DMS53 treated with DMSO at 0.1 percent for 48 hours (cell line): Measurements from ENCODE around the gene FAM43A.

Experiments
- DNase-seq: peaks from one replicate; lab custom pipeline; 2025; ENCODE audit not compliant: unreplicated experiment; lab: John Stamatoyannopoulos, UW

FAM43A gene, protein sequence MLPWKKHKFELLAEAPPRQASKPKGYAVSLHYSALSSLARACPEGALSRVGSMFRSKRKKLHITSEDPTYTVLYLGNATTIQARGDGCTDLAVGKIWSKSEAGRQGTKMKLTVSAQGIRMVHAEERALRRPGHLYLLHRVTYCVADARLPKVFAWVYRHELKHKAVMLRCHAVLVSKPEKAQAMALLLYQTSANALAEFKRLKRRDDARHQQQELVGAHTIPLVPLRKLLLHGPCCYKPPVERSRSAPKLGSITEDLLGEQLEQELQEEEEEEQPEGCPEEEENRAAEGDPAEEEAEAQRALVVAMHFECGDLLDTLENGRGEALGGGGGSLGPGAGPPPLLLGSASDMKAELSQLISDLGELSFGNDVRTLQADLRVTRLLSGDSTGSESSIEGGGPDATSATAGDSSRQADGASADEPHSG

DNA sequence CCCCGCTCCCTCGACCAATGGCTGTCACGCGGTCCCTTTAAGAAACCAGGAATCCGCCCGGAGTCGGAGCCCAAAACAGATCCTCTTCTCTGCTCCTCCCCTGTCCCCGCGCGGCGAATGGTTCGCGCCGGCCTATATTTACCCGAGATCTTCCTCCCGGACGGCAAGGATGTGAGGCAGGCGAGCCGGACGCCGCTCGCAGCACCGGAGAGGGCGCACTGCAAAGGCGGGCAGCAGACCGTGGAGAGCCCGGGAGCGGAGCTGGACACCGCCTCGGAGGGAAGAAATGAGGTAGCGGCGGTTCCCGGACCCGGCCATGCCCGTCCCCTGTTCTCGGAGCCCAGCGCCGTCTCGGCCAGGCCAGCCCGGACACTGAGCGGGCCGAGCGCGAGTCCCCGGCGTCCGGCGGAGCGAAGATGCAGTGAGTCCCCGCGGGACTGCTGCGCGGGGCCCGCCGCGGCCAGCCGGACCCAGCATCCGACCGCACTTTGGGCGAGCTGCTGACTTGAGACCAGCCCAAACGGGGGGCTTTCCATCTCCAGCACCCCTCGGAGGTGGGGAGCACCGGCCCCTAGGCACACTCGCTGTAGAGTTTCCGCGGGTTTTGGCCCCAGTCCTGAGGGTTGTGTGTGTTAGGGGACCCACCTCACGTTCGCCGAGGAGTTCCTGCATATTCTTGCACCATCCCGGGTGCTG, at the start of gene FAM43A:
Gene FAM43A (plus strand): TSS at position 166 of the 696 bp plus-strand sequence. CDS start 944 bp downstream, outside the sequence.
- DNase-seq, result peak; percentile 20

DNA sequence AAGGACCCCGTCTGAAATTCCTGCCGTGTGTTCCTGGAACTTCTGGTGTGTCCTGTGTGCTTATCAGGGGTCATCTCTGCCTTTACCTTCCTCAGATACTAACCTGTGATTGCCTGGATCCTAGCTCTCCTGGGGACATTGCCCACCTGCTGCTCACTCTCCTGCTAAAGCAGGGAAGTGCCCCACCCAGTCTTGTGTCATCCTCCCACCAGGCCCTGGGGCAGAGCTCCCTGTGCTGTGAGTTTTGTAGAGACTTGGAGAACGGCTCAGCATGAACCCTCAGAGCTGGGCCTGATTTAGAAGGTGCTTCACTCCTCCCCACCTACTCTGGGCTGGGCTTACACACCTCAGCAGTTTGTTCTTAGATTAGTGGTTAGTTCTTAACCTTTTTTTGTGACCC, 48.6 kb upstream of the FAM43A start:
- no peak for DNase-seq

DNA sequence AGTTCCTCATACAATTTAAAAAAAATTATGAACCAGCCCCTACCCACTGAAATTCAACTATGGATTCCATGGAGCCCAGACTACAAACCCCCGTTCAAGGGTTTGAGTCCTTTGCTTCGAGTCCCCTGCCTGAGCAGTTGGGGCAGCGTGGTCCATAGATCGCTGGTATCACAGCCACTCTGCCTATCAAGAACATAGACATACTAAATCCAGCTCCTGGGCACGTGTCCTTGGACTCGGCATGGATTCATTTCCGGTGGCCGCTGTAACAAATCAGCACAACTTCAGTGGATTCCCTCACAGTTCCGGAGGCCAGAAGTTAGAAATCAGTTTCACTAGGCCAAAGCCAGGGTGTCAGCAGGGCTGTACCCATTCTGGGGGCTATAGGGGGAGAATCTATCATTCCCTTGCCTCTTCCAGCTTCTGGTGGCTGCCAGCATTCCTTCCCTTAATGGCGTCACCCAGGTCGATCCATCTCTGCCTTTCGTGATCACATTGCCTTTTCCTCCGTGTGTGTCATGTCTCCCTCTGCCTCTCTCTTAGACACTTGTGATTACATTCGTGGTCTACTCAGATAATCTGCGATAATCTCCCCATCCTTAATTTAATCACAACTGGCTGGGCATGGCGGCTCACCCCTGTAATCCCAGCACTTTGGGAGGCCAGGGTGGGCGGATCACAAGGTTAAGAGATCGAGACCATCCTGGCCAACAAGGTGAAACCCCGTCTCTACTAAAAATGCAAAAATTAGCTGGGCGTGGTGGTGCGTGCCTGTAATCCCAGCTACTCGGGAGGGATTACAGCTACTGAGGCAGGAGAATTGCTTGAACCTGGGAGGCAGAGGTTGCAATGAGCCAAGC, 47.9 kb upstream of the FAM43A start:
- DNase-seq, result no peak

DNA sequence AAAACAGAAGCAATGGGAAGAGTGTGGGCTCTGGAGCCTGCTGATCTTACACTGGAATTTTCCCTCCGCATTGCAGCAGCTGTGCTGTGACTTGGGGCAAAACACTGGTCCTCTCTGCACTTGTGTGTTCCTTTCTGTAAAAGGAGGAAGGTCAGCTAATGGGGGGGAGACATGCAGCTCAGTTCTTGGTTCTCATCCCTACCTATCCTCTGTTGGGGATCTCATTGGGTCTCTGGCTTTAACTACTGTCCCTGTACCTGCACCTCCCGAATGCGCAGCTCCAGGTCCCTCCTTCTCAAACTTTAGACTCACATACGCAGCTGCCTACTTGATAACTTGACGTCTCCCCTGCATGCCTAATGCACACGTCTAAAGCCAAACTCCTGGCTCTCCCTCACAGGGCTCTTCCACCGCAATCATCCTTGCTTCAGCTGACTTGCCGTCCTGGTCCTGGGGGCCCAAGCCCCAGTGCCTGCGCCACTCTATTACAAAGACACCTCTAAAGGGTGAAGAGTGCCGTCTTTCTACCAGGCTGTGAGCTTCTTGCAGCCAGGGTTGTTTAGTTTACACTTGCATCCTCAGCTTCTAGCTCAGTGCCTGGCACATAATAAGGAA, 46.6 kb upstream of the FAM43A start:
- DNase-seq, result no peak

DNA sequence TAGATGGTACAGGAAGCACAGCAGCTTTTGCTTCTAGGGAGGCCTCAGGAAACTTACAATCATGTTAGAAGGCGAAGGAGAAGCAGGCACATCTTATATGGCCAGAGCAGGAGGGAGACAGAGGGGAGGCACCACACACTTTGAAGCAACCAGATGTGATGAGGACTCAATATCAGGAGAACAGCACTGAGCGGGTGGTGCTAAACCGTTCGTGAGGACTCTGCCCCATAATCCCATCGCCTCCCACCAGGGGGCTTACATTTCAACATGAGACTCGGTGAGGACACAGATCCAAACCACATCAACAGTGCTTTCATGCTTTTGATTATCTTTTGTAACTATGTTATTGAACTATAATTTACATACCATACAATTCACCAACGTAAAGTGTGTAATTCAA, 44.9 kb upstream of the FAM43A start:
- no peak for DNase-seq

DNA sequence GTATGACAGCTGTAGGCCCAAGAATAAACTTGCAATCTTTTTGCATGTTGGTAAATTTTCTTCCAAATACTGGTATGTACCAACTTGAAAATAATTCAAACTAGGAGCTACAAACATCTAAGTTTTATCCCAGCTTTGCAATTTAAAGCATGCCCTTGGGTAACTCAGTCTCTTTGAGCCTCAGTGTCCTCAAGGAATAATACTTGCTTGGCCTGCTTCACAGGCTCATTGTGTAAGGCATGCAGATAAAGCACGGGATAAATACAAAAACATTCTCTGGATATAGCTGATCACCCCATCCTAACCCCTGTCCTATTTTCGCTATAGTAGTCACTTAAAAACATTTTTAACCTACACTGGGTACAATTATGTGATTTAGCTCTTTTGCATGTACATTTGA, 42.9 kb upstream of the FAM43A start:
- no peak for DNase-seq

DNA sequence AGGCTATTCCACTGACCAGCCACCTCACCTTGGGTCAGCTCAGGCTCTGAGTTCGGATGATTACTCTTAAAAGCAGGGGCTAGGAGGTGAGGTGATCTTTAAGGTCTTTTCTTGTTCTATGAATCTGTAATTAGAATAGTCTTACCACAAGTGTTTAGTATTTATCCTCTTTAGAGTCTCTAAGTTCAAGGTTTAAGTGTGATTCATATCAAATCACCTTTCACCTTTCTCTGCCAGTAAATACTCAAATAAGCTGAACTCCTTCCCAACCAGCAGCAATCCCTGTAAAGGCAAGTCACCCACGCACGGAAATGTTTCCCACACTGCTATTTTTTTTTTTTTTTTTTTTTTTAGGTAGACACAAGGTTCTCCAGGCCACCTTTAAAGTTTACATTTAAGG, 37.9 kb upstream of the FAM43A start:
- no peak for DNase-seq

DNA sequence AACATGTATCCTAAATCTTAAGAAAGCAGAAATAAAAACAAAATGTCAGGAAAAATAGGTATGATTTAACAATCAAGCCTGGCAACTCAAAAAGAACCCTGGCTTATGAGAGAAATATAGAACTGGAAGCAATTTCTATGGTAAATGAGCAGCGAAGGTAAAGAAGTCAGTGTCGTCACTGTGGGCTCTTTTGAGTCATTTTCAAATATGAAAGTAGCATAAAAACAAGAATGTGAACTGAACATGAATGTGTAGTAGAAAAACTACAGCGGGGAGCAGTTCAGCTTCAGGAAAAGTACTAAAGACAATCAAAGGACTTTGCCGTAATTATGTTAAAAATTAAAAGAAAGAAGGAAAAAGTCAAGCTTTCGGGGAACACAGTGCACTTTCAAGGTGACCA, 31.2 kb upstream of the FAM43A start:
- no peak for DNase-seq

DNA sequence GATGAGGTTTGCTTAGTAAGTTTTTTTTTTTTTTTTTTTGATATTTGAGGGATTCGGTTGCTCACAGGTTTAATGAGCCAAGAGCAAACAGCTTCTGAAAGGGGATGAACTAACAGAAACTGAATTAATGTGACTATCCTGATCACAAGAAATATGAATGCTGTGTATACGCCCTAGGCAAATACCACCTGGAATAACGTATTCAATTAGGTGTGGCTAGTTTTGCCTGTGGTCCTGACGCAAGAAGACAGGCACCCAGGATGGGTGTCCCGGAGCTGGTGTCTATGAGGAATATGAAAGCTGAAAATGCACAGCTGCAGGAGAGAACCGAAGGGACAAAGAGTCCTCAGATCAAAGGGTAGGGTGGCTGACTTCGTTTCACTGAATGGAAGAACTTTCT, 28.2 kb upstream of the FAM43A start:
- DNase-seq, result no peak

DNA sequence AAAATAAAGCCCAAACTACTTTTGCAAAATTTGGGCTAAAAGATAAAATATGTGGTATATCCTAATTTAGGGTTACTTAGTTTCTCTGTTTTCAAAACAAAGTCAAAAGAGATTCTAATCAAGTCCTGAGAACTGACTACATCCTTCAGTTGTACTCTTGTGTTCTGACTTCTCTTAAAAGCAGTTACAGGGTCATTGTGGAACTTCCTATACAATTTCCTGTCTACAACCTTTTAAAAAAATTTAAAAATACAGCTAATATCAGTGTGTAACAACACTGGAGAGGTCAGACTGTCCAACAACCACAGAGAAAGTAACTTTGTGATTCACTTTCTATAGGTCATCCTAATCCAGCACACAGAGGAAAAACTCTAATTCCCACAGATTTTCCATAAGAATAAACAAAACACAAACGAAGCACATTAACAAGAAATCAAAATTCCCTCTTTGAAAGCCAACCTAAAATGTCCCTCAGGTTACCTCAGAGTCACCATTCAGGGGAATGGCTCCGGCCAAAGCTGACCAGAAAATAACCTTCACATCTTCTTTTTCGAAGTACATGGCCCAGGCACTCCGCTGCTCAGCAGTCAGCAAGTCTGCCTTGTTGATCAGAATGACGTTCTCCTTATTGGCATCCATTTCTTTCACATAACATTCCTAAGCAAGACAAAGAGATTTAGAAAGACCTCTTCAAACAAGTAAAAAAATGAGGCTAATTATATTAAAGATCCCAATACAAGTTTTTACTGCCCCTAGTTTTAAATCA, 27.0 kb upstream of the FAM43A start:
- DNase-seq, result no peak

DNA sequence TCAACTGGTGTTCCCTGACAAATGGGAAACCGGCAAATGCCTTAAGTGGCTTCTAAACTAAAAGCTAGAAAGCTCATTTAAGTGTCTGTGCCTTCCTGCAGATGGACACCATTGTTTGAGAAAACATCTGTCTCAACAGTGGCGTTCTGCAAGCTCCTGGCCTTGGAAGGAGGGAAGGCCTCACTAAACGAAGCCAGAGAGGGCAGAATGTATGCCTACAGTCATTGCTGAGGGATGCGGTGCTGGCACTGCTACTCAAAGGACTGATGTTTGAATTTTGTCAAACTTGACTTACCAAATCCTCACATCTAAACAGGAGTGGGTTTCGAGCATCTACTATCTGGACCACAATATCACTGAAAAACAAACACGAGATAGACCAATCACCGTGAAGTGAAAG, 25.9 kb upstream of the FAM43A start:
- no peak for DNase-seq

DNA sequence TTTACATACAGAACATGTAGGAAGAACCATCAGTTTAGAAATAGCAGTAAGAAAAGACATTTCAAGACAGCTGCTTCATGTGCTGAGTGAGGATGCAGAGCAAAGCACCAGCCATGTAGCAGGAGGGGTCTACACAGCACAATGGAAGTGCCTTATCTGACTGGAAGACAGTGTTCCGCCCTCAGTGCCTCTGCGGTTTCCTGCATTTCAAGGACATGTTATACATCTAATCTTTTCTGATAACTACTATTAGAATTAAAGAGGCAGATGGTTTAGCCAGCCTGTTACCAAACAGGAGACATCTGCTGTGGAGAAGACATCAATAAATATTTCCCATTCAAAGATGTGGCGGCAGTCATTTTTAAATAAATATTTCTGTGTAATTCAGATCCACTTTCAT, 24.3 kb upstream of the FAM43A start:
- DNase-seq, result no peak

DNA sequence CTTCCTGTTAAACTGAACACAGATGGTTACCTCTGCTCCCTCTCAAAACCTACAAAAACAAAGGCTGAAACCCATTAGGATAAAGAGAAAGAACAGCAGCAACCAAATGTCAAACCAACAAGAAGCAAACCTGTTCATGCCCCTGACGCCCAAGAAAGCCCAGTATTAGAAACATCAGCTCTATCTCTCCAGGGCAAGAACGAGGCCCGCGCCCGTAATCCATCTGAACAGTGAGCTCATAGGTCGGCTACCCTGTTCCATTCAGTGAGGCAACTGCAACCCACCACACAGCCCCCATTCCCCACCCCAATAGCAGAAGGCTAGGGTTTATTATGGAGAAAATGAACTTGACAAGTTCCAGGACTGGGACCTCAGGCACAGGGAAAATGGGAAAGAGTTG, 23.7 kb upstream of the FAM43A start:
- no peak for DNase-seq

DNA sequence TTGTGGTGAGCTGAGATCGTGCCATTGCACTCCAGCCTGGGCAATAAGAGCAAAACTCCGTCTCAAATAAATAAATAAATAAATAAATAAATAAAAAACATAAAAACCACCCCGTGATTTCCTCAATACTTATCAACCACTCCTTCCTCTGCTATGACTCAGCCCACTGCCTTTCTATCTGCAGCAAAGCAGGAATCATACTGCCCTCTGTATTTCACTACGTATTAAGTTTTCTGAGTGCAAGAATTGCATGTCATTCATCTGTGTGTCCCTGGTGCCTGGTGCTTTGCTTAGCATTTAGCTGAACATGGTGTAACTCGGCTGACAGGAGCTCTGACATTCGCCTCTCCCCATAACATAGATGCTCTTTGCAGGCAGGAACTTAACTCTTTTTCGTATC, 20.8 kb upstream of the FAM43A start:
- DNase-seq, result no peak

DNA sequence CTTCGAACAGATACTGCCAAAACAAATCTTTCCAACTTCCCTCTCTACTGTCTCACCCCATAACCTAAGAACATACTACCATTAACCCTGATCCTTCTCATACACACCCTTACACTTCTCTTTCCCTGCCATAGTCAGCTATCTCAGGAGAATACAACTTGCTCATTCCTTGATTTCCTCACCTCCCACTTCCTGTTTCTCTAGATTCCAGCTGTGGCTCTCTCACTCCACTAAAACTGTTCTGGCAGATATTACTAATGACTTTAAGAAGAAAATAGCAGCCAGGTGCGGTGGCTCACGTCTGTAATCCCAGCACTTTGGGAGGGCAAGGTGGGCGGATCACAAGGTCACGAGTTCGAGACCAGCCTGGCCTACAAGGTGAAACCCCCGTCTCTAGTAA, 18.3 kb upstream of the FAM43A start:
- no peak for DNase-seq

DNA sequence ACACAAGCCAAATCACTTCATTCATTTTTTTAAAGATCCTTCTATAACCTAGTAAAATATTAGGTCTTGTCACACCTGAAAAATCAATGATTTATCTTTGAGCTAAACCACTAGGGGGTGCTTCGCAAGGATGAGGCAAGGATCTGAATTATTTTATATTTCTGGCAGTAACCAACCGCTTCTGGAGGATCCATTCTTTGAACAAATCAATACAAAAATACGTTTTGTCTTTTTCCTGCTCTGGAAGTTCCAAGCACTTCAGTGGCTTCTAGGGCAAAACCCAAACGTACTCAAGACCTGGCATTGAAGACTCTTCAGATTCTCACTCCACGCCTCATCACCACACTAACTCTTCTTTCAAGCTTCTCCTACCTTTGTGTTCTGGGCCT, 14.2 kb upstream of the FAM43A start:
- no peak for DNase-seq

DNA sequence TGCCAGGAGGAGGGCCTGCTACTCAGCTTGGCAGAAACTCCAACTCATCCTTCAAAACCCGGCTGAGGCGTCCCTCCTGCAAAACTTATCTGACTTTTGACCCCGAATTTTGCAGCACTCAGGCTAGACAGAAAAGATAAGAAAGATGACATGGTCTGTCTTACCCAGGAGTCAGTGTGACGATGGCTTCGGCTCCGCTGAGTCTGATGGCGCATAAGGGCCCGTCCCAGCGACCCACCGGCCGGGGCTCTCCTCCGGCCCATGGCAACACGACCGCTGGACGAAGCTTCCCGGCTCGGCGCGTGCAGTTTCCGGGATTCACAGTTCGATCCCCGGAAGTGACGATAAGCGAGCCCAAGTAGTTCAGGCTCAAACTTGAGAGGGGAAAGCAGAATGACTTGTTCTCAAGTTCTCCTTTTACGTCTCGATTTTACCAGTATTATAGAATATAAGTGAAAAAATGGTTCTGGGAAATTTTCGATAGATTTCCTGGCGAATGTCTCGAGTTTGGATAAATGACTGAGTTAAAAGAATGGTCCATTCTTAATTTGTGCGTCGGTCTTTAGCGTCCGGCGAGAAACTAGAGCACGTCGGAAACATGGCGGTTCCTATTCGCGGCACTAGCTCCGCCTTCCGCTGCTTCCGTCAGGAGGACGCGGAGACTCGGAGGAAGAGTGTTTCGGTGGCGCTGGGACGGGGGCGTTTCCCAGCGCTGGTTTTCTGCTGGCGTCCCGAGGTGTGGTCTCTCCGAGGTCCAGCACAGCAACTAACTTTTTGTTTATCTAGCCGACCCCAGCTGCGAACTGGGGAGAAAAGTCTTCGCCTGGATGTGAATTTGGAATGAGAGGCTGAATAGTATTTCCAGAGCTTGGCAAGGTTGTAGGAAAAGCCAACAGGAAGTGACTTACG, 13.5 kb upstream of the FAM43A start, which contains the start of gene LSG1:
Gene LSG1 (minus strand): TSS at position 292 of the 909 bp plus-strand sequence. CDS start 29 bp downstream, at position 263.
- DNase-seq, result peak; percentile 82

DNA sequence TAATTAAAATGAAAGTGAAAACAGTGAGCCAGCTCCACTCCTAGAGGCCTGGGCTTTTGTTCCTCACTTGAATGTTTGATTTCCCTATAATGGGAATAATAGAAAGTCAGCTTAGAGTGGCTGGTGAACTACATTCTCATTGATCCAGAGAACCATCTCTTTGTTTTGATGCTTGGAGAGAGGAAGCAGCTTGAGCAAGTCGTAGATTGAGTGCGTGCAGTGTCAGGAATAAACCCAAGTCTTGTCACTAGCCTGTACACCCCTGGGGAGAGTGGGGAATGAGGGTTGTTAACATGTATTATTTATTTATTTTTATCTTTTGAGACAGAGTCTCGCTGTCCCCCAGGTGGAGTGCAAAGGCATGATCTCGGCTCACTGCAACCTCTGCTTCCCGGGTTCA, 12.8 kb upstream of the FAM43A start:
- DNase-seq, result no peak

DNA sequence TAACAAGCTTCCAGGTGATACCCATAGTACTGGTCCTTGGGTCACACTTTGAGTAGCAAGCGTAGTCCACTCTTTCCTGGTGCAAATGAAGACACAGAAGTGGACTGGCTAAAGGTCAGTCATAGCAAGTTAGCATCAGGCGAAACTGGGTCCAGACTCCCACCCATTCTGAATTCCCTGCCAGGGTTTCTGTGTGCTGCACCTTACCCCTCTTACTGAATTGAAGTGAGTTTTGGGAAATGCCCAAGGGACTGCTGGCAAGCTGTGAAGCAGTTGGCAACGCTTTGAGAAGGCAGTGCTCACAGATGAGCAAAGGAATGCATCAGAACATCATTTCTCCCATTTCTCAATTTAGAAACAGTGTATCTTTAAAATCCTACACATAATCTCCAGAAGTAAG, 11.9 kb upstream of the FAM43A start:
- DNase-seq, result no peak
